ENCODE measurements around the gene IZUMO2.
"Not testable (repeated sequence)": the region's sequence is repeated elsewhere in the genome, so short reads cannot be mapped to it uniquely, and the experiment has no call there.

IZUMO2 gene

DNA sequence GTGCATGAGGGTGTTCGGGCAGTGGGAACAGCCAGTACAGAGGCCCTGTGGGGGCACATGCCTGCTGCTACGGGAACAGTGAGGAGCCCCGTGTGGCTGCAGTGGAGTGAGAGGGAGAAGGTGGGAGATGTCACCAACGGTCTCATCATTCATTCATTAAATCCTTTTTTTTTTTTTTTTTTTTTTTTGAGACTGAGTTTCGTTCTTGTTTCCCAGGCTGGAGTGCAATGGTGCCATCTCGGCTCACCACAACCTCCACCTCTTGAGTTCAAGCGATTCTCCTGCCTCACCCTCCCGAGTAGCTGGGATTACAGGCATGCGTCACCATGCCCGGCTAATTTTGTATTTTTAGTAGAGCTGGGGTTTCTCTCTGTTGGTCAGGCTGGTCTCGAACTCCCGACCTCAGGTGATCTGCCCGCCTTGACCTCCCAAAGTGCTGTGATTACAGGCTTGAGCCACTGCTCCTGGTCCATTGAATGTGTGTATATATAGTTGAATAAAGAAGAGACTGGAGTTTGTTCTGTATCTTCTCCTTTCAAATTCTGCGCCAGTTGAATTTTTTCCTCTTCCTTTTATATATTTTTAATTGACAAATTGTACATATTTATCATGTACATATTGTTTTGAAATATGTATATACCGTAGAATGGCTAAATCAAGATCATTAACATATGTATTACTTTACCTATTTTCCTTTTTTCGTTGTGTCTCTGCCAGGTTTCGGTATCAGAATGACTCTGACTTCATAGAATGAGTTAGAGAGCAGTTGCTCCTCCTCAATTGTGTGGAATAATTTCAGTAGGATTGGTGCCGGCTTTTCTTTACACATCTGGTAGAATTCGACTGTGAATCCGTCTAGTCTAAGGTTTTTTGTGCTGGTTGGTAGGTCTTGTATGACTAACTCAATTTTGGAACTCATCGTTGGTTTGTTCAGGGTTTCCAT lies 28.0 kb downstream of the IZUMO2 start:
- DNase-seq = not testable (repeated sequence)

DNA sequence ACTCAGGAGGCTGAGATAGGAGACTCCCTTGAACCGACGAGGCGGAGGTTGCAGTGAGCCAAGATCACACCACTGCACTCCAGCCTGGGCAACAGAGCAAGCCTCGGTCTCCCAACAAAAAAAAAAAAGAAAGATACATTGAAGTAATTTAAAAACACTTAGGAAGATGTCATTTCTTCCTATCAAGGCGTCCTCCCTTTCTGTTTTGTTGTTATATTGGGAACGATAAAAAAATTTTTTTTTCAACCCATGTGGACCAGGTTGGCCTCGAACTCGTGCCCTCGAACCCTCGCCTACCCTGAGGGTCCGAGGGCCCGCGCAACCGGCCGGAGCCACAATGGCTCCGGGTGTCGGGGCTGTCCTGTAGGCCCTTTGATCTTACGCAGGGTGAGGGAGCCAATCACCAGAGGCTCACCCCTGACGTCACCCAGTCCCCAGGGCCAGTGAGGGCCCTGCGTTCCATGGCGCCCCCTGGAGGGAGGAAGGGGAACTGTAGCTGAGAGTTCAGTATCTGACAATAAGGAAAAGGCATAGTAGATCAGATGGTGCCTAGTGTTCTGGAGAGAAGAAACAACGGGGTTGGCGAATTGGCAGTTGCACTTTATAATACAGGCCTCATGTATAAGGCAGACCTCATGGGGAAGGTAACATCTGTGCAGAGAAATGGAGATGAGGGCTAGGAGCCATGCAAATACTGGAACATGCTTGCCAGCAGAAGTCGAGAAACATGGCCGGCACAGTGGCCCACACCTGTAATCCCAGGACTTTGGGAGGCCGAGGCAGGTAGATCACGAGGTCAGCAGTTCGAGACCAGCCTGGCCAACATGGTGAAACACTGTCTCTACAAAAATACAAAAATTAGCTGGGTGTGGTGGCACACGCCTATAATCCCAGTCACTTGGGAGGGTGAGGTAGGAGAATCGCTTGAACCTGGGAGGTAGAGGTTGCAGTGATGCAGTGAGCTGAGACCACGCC lies 29.3 kb downstream of the IZUMO2 start:
- DNase-seq = not testable (repeated sequence)

DNA sequence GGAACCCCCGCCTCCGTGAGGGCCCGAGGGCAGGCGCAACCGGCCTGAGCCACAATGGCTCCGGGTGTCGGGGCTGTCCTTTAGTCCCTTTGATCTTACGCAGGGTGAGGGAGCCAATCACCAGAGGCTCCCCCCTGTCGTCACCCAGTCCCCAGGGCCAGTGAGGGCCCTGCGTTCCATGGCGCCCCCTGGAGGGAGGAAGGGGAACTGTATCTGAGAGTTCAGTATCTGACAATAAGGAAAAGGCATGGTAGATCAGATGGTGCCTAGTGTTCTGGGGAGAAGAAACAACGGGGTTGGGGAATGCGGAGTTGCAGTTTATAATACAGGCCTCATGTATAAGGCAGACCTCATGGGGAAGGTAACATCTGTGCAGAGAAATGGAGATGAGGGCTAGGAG lies 59.1 kb downstream of the IZUMO2 start:
- not testable (repeated sequence) for DNase-seq

DNA sequence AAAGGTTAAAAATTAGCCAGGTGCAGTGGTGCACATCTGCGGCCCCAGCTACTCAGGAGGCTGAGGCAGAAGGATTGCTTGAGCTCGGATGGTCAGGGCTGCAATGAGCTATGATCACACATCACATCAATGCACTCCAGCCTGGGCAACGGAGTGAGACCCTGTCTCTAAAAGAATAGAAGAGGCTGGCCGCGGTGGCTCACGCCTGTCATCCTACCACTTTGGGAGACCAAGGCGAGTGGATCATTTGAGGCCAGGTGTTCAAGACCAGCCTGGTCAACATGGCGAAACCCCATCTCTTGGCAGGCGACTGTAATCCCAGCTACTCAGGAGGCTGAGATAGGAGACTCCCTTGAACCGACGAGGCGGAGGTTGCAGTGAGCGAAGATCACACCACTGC lies 59.7 kb downstream of the IZUMO2 start:
- not testable (repeated sequence) for DNase-seq

Data from kidney glomerular epithelial cell (primary cell).